Measurements from ENCODE around the gene CACNA2D2.
A peak's percentile ranks its signal among the peaks of the same experiment; 100 is the strongest.

The CACNA2D2 gene

DNA sequence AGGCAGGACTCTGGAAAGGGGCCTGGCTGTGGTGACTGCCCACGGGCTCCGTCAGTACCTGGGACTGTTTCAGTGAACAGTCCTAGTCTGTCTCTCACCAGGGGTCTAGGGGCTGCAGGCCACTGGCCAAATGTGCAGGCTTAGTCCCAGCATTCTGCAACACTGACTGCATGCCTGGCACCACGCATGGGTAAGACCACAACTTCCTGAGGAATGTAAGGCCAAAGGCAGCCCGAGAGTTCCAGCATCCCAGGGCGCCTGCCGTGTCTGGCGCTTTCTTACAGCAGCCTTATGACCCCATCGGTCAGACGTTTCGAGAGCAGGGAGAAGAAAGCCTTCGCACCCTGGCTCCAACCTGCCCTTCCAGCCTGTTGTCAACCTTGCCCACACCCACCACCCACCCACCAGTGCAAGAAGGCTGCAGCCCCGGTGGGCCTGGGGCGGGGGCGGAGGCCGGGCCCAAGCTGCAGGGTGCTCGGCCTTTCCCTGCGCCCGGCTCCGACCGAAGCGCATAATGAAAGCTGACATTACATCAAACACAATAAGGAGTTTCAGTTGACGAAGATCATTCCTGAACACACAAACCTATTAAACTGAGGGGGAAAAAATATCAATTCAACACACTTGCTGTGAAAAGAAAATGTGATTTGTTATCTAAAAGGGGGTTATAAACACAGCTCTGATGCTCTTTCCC, 114.6 kb downstream of the CACNA2D2 start:
- DNase-seq = no peak

GRCh38 chr3:50388016-50388719, 115.3 kb downstream of the CACNA2D2 start:
- DNase-seq = no peak

GRCh38 chr3:50385754-50386153, 117.7 kb downstream of the CACNA2D2 start:
- DNase-seq = no peak

DNA sequence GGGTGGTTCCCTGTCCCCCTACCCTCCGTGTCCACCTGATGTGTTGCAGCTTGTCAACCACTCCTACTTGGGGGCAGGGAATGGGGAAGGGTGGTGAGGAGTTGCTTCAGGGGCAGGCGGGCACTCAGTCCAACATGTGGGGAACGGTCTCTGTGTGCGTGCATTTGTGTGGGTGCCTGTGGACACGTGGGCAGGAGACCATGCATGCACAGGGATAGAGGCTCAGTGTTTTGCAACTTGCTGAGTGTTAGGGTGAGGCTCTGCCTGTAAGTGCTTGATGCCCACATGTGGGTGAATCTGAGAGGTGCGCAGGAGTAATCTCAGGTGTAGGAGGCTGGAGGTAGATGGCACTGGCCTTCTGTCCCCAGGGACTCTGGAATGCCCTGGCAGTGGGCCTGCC, 119.7 kb downstream of the CACNA2D2 start:
- DNase-seq = no peak

DNA sequence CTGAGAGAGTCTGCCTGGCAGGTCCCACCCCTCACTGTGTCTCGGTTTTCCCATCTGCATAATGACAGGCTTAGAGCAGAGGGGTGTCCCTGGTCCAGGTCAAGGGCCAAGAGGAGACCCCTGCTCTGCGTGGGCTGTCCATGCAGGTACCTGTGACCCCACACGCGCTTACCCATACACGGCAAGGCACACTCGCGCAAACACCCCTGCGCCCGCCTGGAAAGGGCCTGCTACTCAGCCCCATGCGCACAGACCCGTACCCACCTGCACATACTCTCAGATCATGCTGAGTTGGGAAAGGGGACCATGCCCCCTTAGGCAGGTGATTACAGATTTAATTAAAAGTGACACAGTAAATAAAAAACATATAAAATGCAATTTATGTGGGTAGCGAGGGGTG, 120.7 kb downstream of the CACNA2D2 start:
- no peak for DNase-seq

DNA sequence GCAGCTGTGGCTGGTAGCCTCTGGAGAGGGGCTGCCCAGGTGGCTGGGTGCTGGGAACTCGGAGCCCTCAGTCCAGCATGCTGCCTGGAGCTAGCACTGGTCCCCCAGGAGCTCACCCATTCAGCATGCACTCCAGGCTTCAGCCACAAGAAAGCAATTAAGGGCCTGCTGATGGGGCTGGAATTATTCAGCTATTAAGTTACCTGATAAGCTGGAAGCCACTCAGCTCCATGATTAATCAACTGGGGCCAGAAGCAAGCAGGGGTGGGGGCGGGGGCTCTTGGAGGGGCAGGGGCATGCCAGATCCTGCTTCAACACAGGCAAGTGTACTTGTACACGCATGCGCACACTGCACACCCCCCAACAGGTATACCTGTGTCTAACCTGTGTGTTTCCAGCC, 122.1 kb downstream of the CACNA2D2 start:
- no peak for DNase-seq

- no peak for DNase-seq
Observed at GRCh38 chr3:50380405-50381085, 122.9 kb downstream of the CACNA2D2 start.

DNA sequence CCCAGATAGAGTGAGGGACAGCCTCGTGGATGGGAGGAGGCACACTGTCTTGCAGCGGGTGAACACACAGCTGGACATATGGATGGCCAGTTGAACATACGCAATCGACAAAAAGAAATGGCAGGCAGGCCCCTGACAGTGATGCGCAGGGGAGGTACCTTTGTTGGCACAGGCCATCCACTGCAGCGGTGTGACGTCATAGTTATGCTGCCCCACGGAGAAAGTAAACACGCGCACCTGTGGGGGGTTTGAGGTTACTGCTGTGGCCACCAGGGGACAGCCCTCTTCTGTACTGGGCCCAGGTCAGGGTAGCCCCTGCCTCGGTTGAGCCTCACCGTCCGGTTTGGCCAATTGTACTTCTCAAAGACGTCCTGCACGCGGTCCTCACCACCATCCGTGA, 124.7 kb downstream of the CACNA2D2 start:
- no peak for DNase-seq

GRCh38 chr3:50378024-50378423, 125.4 kb downstream of the CACNA2D2 start:
- no peak for DNase-seq

DNA sequence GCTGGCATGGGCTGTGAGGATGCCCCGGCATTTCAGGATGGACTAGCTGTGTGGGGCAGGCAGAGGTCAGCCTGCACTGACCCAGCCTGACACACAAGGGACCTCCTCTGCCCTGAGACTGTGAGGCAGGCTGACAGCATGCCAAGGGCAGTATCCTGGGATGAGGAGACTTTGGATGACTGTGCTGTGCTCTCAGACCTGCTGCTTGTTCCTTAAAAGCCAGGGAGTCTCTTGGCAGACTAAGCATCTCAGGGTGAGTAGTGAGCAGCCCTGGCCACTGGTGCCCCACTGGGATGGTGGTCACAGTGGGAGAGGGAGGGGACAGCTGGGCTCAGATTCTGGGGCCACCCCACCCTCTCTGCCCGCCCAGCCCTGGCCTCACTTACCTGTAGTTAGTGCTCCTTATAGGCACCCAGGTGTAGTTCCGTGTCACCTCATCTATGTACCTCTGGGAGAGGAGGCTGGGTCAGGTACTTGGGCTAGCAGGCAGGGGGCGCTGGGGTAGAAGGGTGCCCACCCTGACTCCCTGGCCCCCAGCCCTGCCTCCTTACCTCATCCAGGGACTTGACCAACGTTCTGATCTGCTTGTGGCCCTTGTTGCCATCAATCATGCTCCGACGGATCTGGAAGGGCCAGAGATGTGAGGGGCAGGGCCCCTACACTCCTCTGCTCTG, 128.0 kb downstream of the CACNA2D2 start:
- no peak for DNase-seq

GRCh38 chr3:50374363-50375257, 128.8 kb downstream of the CACNA2D2 start:
- DNase-seq = no peak

GRCh38 chr3:50373146-50374051, 130.0 kb downstream of the CACNA2D2 start:
- DNase-seq = no peak

- DNase-seq = no peak
Observed at GRCh38 chr3:50372349-50372748, 131.1 kb downstream of the CACNA2D2 start.

DNA sequence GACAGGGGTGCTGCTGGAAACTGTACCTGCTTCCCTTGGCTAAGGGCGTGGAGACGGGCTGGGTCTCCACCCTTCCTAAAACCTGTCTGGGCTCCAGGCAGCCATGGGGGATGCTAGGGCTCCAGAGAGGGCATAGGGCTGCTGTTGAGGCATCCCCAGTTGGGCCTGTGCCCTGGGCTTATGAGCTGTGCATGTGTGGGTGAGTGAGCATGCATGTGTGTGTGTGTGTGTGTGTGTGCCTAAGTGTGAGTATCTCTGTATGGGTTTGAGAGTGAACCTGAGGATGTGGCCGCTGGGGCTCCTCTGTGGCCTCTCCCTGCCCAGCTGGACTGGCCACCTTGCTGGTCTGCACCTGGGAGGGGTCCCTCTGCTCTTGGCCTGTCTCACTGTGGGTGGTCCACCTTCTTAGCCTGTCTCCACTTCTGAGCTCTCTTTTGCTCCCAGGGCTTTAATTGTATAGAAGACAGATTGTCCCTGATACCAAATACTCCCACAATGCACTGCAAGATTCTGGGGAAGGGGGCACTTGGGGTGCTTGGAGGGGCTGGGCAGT, 132.2 kb downstream of the CACNA2D2 start:
- DNase-seq = no peak

DNA sequence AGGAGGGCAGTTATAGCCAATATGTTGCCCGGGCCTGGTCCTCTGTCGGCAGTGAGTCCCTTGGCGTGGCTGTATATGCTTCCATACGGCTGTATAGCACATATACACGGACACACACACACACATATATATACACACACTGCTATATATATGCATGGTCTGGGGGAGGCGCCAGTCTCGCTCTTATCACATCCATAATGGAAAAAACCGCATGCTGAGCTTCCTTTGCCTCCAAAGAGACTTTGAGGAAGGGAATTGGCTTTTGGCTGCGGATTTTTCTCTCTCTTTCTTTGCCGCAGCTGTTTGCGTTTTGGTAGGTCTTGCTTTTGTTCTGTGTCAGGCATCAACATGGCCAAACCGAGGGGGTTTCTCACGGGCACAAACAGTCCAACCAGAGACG, 132.8 kb downstream of the CACNA2D2 start:
- DNase-seq = no peak

GRCh38 chr3:50369012-50369670, 134.3 kb downstream of the CACNA2D2 start:
- DNase-seq = no peak

GRCh38 chr3:50365842-50366220, 137.6 kb downstream of the CACNA2D2 start:
- DNase-seq = no peak

- DNase-seq = peak; percentile 96
Observed at GRCh38 chr3:50365080-50365841, 138.2 kb downstream of the CACNA2D2 start.

DNA sequence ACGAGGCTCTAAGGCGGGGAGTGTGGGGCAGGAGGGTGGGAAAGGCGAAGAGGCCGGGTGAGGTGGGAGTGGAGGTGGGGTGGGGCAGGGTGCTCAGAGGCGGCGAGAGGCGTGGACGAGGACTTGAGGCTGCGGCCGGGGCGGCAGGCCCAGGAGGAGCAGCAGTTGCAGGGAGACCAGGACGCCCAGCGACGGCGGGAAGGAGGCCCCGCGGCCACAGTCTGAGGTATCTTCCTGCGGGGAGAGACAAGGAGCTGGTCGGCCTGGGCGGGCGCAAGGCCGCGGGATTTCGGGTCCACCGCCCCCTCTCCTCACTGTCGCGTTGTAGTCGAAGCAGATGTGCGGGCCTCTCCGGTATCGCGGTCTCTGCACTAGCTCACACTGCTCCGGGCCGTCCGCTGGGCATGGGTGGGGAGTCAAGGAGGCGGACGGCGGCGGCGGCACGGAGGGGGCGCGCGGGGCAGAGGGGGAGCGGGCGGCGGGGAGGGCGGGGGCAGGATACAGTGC, 138.8 kb downstream of the CACNA2D2 start:
- no peak for DNase-seq

DNA sequence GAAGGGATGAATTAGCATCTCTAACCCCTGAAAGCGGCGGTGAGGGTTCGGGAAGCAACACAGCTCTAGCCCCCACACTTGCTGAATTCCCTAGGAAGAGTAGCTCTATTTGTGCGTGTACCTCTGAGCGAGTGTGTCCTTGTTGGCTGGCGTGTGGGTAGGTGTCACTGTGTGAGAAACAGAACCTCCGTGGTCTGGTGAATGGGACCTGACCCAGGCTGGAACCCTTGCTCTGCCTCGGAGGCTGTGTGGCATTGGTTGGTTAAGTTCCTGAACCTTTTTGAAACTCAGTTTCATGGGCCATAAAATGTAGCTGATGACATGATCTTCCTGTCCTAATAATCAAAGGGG, 143.7 kb downstream of the CACNA2D2 start:
- DNase-seq = no peak

All from activated CD4-positive, alpha-beta T cell treated with anti-CD3 and anti-CD28 coated beads for 48 hours (primary cell).